GM19395 (cell line): ENCODE results near the gene OST4.

ENCODE experiments used
- ATAC-seq: cut with Tn5 transposase; IDR thresholded peaks from one replicate; pipeline ENCODE4 v1.9.1; 2021; ENCODE audit warnings: mild to moderate bottlenecking, moderate library complexity; ENCODE audit not compliant: unreplicated experiment

OST4 gene

DNA sequence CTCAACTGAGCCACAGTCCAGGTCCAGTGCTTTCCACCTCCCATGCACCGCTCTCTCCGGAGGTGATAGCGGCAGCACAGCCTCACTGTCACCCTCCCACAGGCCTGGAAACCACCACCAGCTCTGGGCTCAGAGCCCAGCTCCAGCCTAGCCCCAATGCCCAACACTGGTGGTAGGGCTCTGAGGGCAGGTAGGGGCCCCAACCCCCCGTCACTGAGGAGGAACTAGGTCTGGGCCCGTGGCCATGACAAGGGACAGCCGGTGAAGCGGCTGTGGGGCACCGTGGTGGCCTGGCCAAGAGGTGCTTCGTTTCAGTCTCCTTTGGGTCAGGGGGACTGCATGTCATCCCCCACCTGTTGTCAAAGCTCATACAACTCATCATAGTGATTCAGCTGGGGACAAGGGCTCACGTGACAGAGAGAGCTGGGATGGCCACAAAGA is 44.2 kb downstream of the OST4 start:
- ATAC-seq, result no peak

DNA sequence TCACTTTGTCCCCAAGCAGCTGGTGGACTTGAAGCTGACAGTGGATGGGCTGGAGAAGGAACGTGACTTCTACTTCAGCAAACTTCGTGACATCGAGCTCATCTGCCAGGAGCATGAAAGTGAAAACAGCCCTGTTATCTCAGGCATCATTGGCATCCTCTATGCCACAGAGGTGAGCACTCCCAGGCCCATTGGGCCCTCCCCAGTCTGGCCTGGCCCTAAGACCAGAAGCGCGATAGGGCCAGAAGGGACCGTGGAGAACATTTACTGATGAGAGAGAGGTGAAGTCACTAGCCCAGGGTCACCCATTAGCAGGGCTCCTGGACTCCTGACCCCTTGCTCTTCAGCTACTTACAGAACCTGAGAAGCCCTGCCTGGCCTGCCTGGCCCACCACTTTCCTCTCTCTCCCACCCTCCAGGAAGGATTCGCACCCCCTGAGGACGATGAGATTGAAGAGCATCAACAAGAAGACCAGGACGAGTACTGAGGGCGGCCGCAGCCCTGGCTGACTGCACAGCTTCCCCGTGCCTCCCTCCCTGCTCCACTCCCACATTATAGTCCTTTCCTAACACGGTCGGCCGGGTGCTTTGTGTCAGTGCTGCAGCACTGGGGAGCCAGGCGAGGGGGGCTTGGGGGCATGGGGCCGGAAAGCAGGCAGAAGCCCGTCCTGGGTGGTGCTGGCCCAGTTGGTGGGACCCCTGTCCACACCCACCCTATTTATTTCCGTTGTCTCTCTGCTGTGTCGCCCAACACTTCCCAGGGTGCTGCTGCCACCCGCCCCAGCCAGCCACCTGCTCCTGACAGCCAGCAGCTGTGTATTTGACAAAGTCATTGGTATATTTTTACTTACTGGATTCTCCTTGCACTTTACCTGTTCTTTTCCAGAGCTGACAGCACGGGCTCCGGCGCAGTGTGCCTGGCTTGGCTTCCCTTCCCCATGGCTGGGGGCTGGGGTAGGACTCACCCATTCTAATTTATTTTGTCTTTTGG is 45.3 kb downstream of the OST4 start:
- ATAC-seq, result no peak

DNA sequence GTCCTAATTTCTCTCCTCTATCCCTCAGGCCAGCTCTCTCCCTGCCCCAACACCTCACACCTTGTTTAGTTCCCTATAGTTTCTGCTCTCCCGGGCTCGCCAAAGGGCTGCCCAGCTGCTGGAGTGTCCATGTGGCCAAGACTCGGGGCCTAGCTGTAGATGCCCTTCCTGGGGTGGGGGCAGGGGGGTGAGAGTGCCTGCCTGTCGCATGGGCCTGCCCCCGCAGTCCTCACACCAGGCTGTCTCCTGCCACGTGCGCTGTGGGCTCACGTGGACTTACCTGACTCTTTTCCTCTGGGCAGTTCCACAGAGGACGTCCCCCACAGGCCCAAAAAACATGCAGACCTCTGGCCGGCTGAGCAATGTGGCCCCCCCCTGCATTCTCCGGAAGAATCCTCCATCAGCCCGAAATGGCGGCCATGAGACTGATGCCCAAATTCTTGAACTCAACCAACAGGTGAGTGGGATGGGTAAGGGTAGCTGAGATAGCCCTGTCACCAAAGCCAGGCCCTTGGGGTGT is 46.1 kb downstream of the OST4 start:
- no peak for ATAC-seq

DNA sequence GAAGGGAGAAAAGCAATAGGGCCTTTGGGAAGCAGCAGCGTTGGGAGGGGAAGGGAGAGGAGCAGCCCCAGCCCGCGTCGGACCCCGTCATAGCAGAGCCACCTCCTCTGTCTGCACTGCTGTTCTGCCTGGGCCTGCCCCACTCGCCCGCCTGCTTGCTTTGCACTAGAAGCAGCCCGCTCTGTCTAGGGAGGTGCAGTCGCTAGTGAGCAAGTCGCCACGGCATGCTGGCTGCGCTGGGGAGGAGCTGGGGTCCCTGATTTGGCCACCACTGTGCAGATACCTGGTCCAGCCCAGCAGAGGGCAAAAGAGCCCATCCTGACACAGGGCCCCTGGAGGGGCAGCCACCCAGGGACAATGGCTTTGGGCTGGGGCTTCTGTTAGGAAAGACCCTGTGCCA is 46.6 kb downstream of the OST4 start:
- ATAC-seq, result no peak

DNA sequence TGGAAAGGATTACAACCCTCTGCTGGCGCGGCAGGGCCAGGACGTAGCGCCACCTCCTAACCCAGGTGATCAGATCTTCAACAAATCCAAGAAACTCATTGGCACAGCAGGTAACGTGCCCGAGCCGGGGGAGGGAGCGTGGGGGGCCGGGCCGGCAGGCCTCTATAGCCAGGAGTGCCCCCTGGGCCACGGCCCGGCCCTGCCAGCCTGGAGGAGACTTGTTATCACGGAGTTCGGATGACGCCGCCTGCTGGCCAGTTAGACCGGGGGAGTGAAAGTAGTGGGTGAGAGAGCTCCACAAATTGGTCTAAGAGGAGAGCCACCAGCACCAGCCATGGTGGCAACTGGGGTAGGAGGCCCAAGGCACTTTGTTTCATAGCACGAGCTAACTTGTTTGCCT is 47.3 kb downstream of the OST4 start:
- no peak for ATAC-seq

DNA sequence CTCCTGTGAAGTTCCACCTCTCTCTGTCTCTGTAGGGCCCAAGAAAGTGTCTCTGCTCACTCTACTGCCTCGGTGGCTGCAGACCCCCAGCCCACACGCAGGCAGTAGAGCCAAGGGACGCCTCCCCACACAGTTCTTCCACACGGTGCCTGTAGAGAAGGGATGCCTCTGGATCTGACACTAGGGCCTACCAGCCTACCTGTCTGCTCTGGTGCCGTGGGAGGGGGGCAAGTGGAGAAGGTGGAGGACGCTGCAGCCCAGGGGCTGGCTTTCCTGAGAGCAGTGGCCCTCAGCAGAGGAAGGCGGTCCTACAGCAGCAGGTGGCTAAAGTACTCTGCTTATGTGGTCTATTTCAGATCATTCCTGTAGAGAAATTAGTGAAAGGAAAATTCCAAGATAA is 47.7 kb downstream of the OST4 start:
- ATAC-seq, result no peak

DNA sequence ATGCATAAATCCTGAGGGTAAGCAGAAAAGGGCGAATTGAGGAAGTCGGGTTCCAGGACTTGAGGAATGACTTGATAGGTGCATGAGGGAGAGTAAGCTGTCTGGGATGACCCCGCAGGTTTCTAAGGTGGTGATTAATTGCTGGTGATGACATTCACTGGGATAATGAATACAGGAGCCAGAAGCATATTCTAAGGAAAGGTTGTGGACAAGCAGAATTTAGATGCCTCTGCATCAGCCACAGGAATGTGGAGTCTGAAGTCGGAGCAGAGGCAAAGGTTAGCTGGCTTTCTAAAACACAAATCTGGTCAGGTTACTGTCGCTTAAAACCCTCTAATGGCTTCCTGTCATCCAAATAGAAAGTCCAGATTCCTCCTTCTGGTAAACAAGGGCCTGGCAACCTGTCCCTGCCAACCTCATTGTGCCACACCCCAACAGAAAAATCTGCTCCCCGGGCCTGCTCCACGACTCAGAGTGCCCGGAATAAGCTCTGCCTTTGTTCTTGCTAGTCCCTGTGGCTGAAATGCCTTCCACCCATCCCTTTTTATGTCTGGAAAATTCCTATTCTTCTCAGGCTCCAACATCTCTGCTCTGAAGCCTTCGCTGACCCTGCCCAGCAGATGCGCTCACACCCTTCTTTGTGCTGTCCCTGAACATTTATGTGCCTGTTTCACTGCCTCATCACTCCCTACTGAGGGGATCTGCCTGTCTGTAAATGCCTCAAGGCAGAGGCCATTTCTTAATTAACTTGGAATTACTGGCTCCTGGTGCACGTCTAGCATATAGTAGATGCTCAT is 50.0 kb downstream of the OST4 start:
- no peak for ATAC-seq
